ENCODE data around the gene GPSM1.
"Not testable (repeated sequence)": the region's sequence is repeated elsewhere in the genome, so short reads cannot be mapped to it uniquely, and the experiment has no call there.

Gene GPSM1

DNA sequence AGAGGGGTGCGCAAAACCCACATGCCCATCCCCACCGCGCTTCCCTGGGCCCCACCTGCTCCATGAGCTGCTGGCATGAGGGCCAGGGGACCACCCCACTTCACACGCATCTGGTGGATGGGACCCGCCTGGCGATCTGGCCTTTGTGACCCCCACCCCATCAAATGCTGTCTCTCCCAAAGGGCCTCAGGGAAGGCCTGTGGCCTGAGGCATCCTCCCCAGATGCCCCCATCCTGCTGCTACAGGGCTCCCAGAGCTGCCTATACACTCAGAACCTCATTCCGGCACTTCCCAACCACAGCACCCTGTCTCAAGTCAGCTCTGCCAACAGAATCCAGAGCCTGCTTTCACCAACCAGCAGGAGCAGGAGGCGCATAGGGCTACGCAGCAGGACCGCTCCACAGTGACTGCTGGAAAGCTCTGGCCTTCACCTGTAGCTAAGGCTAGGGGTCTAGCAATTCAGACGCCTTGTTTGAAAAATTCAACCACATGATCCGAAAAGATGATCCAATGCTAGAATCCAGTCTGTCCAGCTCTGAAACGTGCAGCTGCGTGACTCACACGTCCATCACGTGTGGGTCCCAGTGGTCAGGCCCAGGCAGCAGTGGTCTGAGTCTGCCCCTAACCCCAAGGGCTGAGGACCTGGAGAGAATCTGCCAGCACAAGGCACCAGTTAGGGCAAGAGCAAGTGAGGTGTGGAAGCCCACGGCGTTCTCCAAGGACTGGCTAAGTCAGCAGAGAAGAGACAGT is 74.0 kb downstream of the GPSM1 start:
- DNase-seq, result no peak

DNA sequence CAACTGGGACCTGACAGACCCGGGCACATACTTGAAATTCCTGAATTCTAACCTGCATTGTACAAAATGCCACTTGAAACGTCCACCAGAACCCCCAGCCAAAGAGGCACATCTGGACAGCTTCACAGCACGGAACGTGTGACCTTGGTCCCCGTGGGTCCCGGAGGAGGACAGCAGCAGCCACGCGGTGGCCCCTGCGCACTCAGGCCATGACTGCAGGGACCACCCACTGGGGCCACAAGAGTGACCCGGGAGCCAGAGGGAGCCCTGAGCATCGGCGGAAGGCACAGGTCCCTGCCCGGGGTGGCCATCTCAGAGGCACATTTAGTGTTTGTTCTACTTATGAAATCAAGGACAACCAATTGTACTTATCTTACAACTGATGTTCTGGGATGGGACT is 74.7 kb downstream of the GPSM1 start:
- no peak for DNase-seq

DNA sequence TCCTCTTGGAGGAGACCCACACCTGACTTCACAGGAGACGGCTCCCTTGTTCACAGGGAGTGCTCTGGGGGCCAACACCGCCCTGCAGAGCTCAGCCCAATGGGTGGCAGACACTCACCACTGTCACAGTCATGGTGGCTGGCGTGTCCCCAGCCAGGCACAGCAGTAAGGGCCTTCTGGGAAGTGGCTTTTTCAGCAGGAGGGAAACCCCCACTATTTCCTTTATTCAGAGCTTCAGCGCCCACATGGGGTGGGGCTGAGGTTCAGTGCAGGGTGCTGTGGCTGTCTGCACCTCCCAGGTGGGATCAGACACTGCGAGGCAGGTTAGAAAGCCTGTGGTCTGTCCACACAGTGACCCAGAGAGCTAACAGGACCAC is 76.2 kb downstream of the GPSM1 start:
- DNase-seq, result no peak

DNA sequence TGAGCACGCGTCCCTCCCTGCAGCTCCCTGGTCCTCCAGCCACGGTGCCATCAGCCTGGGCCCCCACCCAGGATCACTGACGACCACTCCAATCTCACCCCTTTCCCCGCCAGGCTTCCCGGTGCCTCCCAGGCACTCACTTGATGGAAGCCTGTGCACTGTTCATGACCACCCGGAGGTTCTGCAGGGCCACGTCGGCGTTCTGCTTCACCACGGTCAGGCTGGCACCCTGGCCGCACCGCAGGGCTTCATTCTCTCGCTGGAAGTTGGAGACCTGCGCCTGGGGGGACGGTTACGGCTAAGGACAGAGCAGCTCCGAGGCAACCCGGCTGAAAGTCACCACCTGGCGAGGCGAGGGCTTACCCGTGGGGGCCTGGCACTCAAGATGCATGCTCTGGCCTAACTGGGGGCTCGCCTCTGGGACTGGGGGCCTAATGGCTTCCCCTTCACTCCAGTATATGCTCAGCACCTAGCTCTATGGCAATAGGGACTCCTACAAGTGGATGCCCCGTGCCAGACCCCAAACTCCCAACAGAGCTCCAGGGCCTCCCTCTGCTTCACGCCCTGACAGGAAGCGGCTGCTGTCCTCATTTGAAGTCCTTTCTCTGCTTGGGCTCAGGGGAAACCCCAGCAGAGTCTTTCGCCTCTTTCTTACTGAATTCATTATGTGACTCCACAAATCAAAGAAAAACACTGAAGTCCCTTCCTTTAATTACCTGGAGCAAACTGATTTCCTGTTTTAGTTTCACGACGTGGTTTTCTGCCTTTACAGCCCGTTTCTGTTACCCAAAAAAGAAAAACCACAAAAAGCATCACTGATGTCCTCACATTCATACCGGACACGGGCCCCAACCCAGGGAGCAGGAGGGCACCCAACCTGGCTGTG is 76.8 kb downstream of the GPSM1 start:
- no peak for DNase-seq

DNA sequence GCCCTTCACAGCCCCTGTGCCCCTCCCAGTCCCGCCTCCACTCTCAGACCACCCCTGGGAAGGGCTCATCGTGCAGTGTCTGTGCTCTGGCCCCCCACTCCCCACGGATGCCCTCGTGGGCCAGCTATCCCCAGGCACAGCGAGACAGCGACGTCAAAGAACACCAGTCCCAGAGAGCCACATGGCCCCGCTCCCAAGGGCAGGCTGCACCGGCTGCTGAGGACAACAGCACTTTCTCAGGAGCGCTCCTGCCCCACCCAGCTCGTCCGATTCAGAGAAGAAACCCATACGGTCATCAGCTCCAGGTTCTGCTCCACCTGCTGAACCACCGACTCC is 77.4 kb downstream of the GPSM1 start:
- no peak for DNase-seq

DNA sequence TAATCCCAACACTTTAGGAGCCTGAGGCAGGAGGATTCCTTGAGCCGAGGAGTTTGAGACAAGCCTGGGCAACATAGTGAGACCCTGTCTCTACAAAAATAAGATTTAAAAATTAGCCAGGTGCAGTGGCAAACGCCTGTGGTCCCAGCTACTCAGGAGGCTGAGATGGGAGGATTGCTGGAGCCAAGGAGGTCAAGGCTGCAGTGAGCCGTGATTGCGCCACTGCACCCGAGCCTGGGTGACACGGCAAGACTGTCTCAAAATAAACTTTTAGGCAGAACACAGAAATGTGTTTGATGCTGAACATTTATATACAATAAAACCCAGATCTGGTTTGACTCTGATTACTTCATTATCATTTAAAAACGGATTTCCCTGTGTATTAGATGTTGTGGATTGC is 78.1 kb downstream of the GPSM1 start:
- no peak for DNase-seq

DNA sequence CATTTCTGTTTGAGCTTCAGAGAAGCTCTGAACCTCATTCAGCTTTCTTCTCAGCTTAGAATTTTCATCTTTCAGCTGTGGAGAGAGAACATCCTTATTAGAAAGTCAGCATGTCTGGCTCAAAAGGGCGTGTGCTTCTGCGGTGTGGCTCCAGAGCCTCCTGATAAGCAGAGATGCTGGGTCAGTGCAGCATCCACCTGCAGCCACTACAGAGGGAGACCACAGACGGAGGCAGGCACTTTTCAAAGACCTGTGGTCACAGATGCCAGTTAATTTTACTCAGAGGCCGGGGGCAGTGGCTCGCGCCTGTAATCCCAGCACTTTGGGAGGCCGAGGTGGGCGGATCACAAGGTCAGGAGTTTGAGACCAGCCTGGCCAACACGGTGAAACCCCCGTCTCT is 78.6 kb downstream of the GPSM1 start:
- DNase-seq, result not testable (repeated sequence)

DNA sequence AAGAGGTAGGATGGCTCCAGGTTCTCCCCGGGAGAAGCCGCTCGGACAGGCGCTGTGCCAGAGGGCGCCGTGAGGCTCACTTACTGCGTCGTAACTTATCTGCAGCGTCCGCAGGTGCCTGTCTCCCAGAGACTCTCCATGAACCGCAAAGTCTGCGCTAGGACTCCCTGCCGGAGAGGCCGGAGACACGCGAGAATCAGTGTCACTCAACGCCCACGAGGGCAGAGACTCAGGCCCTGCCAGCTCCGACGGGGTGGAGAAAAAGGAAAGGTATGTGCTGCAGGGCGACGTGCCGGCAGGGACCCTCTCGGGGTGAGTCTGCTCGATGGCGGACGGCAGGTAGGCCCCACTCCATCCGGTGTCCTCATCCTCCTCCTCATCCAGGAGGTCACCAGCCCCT is 79.7 kb downstream of the GPSM1 start:
- DNase-seq, result not testable (repeated sequence)

DNA sequence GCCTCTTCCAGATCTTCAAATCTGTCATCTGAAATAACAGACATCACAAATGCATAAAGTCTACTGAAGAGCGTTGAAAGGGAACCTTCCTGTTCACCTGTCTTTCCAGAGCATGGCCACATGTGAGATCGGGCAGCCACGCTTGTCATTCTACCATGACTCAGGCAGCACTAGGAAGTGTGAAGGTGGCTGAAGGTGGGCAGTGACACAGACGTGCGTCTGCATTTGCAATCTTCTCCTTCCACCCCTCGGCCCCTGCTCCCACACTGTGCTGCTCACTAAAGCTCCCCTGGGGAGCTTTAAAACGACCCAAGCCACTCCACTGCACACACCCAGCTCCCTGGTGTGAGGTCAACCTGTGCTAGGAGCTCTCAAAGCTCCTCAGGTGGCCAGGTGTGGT is 80.6 kb downstream of the GPSM1 start:
- no peak for DNase-seq
